ENCODE measurements around the gene ARL10.

Gene ARL10

GRCh38 chr5:176362233-176362490 is 3.1 kb upstream of the ARL10 start:
- no peak for DNase-seq

- DNase-seq: no peak
These were observed 429 bp upstream of the ARL10 start for GRCh38 chr5:176364765-176365350.

GRCh38 chr5:176366232-176366894 is 1.1 kb downstream of the ARL10 start:
- no peak for DNase-seq

GRCh38 chr5:176368726-176369125 is 3.4 kb downstream of the ARL10 start:
- DNase-seq: no peak

- no peak for DNase-seq
These were observed 4.8 kb downstream of the ARL10 start for GRCh38 chr5:176369934-176370711.

GRCh38 chr5:176371621-176372539 is 6.6 kb downstream of the ARL10 start:
- no peak for DNase-seq

GRCh38 chr5:176373100-176373818 is 8.0 kb downstream of the ARL10 start:
- peak; percentile 29 for DNase-seq

GRCh38 chr5:176379881-176380280 is 14.6 kb downstream of the ARL10 start:
- DNase-seq: no peak

- no peak for DNase-seq
These were observed 16.1 kb downstream of the ARL10 start for GRCh38 chr5:176381423-176381822.

- DNase-seq: no peak
These were observed 16.7 kb downstream of the ARL10 start for GRCh38 chr5:176381979-176382378.

GRCh38 chr5:176382721-176383120 is 17.4 kb downstream of the ARL10 start:
- no peak for DNase-seq

- DNase-seq: no peak
These were observed 18.1 kb downstream of the ARL10 start for GRCh38 chr5:176383248-176383905.

- no peak for DNase-seq
These were observed 18.7 kb downstream of the ARL10 start for GRCh38 chr5:176383961-176384360.

- no peak for DNase-seq
These were observed 19.2 kb downstream of the ARL10 start for GRCh38 chr5:176384366-176384930.

- no peak for DNase-seq
These were observed 19.7 kb downstream of the ARL10 start for GRCh38 chr5:176384991-176385390.

GRCh38 chr5:176386491-176386890 is 21.2 kb downstream of the ARL10 start:
- no peak for DNase-seq

- DNase-seq: no peak
These were observed 22.2 kb downstream of the ARL10 start for GRCh38 chr5:176387384-176387925.

GRCh38 chr5:176388003-176388443 is 22.7 kb downstream of the ARL10 start:
- no peak for DNase-seq

GRCh38 chr5:176388444-176389134 is 23.3 kb downstream of the ARL10 start, which contains the start of the genes HIGD2A and NOP16:
Gene HIGD2A, plus strand, starts transcription at chr5:176388751. Its CDS starts 69 bp downstream, at chr5:176388820.
Gene NOP16, minus strand, starts transcription at chr5:176388598. Its CDS starts 59 bp downstream, at chr5:176388539.
- DNase-seq: peak; percentile 99
